Activated T-helper 2 cell treated with anti-CD3 and anti-CD28 coated beads, Interferon-gamma antibody, Interleukin-2, Interleukin-4, amounts not matched to agents 10 μg/mL and 5 μg/mL and 100 μg/mL, durations not matched to agents 14 hours and 24 hours and 36 hours (primary cell): ENCODE measurements around the gene KIAA0753. TPM values are rescaled to one million over a fixed set of nuclear protein-coding genes. Genes with fewer than 3 reads are reported as not detected.
"Not testable (repeated sequence)": the region's sequence is repeated elsewhere in the genome, so short reads cannot be mapped to it uniquely, and the experiment has no call there.

Source experiments
- DNase-seq: peaks from one replicate; pipeline ENCODE4 v3.0.0; 2021; ENCODE audit warnings: low spot score
- H3K27ac Mint-ChIP-seq: one replicate; pipeline ENCODE4 v1.8.0; 2021; ENCODE audit warnings: mixed read lengths
- H3K27me3 Mint-ChIP-seq: one replicate; pipeline ENCODE4 v1.8.0; 2021; ENCODE audit warnings: low read depth, mixed read lengths
- H3K36me3 Mint-ChIP-seq: one replicate; pipeline ENCODE4 v1.8.0; 2021; ENCODE audit warnings: low read depth, mixed read lengths
- H3K4me1 Mint-ChIP-seq: one replicate; pipeline ENCODE4 v1.8.0; 2021; ENCODE audit warnings: low read depth, mixed read lengths
- H3K4me3 Mint-ChIP-seq: one replicate; pipeline ENCODE4 v1.8.0; 2021; ENCODE audit warnings: low read depth, mild to moderate bottlenecking, moderate library complexity, mixed read lengths
- H3K9me3 Mint-ChIP-seq: one replicate; pipeline ENCODE4 v1.8.0; 2021; ENCODE audit warnings: mixed read lengths
- intact Hi-C: fragments of 100-400 bp; cut with micrococcal nuclease; formaldehyde crosslinking; loops from one replicate; pipeline ENCODE4 v1.15.1; 2023
- total RNA-seq: library from RNA; stranded (reverse); gene quantifications from 2 replicates; pipeline ENCODE4 v1.2.3, GENCODE V29; 2022

The KIAA0753 gene
- total RNA-seq, 1 donor from 2014 or later, result 24.7 TPM

- peaks cover 49% of the 10 kb centered on the region for H3K36me3 Mint-ChIP-seq
- intact Hi-C loops, result no loop called here
- no peak overlapping the region for H3K4me3 Mint-ChIP-seq
- no peak for DNase-seq
- H3K27me3 Mint-ChIP-seq, result no peaks in the 10 kb centered on the region
- H3K9me3 Mint-ChIP-seq, result no peaks in the 10 kb centered on the region
- H3K4me1 Mint-ChIP-seq, result peaks cover under 1% of the 10 kb centered on the region
- H3K27ac Mint-ChIP-seq, result no peak overlapping the region
Measured at GRCh38 chr17:6597727-6598126, 42.8 kb downstream of the KIAA0753 start.

- intact Hi-C loops, result no loop called here
- H3K4me3 Mint-ChIP-seq, result no peak overlapping the region
- no peak for DNase-seq
- H3K27ac Mint-ChIP-seq, result no peak overlapping the region
- H3K27me3 Mint-ChIP-seq, result no peaks in the 10 kb centered on the region
- H3K4me1 Mint-ChIP-seq, result peaks cover under 1% of the 10 kb centered on the region
- H3K9me3 Mint-ChIP-seq, result no peaks in the 10 kb centered on the region
- peaks cover 51% of the 10 kb centered on the region for H3K36me3 Mint-ChIP-seq
Measured at GRCh38 chr17:6596941-6597340, 43.6 kb downstream of the KIAA0753 start.

GRCh38 chr17:6596511-6596910 lies 44.0 kb downstream of the KIAA0753 start:
- peaks cover 2% of the 10 kb centered on the region for H3K4me1 Mint-ChIP-seq
- H3K27me3 Mint-ChIP-seq, result no peaks in the 10 kb centered on the region
- H3K4me3 Mint-ChIP-seq, result no peak overlapping the region
- peaks cover 52% of the 10 kb centered on the region for H3K36me3 Mint-ChIP-seq
- no peaks in the 10 kb centered on the region for H3K9me3 Mint-ChIP-seq
- no peak for DNase-seq
- intact Hi-C loops, result no loop called here
- no peak overlapping the region for H3K27ac Mint-ChIP-seq

- no peak for DNase-seq
- intact Hi-C loops, result no loop called here
- Mint-ChIP-seq H3K27me3 (no peaks in the 10 kb centered on the region), H3K4me3 (no peak overlapping the region), H3K27ac (no peak overlapping the region), H3K9me3 (no peaks in the 10 kb centered on the region), H3K4me1 (peaks cover 2% of the 10 kb centered on the region), H3K36me3 (peaks cover 52% of the 10 kb centered on the region)
Measured at GRCh38 chr17:6596081-6596480, 44.4 kb downstream of the KIAA0753 start.

- H3K9me3 Mint-ChIP-seq, H3K27ac Mint-ChIP-seq, H3K27me3 Mint-ChIP-seq, H3K4me3 Mint-ChIP-seq, H3K4me1 Mint-ChIP-seq, DNase-seq, intact Hi-C loops: not testable (repeated sequence)
- H3K36me3 Mint-ChIP-seq, result peaks cover 56% of the 10 kb centered on the region
Measured at GRCh38 chr17:6593371-6593770, 47.1 kb downstream of the KIAA0753 start.

- Mint-ChIP-seq H3K36me3 (peaks cover 64% of the 10 kb centered on the region), H3K27me3 (no peaks in the 10 kb centered on the region), H3K4me3 (no peak overlapping the region), H3K4me1 (peaks cover 2% of the 10 kb centered on the region), H3K9me3 (no peaks in the 10 kb centered on the region), H3K27ac (no peak overlapping the region)
- DNase-seq, result no peak
- intact Hi-C loops, result no loop called here
Measured at GRCh38 chr17:6592173-6592572, 48.3 kb downstream of the KIAA0753 start.

GRCh38 chr17:6591599-6592158 lies 48.8 kb downstream of the KIAA0753 start:
- H3K4me1 Mint-ChIP-seq, result peaks cover 2% of the 10 kb centered on the region
- peaks cover 64% of the 10 kb centered on the region for H3K36me3 Mint-ChIP-seq
- no peak overlapping the region for H3K4me3 Mint-ChIP-seq
- no peaks in the 10 kb centered on the region for H3K27me3 Mint-ChIP-seq
- DNase-seq, result no peak
- intact Hi-C loops, result no loop called here
- no peaks in the 10 kb centered on the region for H3K9me3 Mint-ChIP-seq
- H3K27ac Mint-ChIP-seq, result no peak overlapping the region

- Mint-ChIP-seq H3K9me3 (peaks cover 11% of the 10 kb centered on the region), H3K4me1 (peaks cover 2% of the 10 kb centered on the region), H3K27me3 (no peaks in the 10 kb centered on the region), H3K27ac (no peak overlapping the region), H3K4me3 (no peak overlapping the region), H3K36me3 (peaks cover 73% of the 10 kb centered on the region)
- DNase-seq, result no peak
- intact Hi-C loops, result no loop called here
Measured at GRCh38 chr17:6589266-6589946, 51.1 kb downstream of the KIAA0753 start.

GRCh38 chr17:6588165-6588564 lies 52.3 kb downstream of the KIAA0753 start:
- intact Hi-C loops, result no loop called here
- Mint-ChIP-seq H3K36me3 (peaks cover 77% of the 10 kb centered on the region), H3K4me1 (peaks cover 2% of the 10 kb centered on the region), H3K9me3 (peaks cover 11% of the 10 kb centered on the region), H3K27ac (no peak overlapping the region), H3K4me3 (no peak overlapping the region), H3K27me3 (no peaks in the 10 kb centered on the region)
- DNase-seq, result no peak

- H3K9me3 Mint-ChIP-seq, result peaks cover 11% of the 10 kb centered on the region
- no peaks in the 10 kb centered on the region for H3K27me3 Mint-ChIP-seq
- intact Hi-C loops, result no loop called here
- no peak overlapping the region for H3K4me3 Mint-ChIP-seq
- DNase-seq, result no peak
- peaks cover 2% of the 10 kb centered on the region for H3K4me1 Mint-ChIP-seq
- peaks cover 77% of the 10 kb centered on the region for H3K36me3 Mint-ChIP-seq
- no peak overlapping the region for H3K27ac Mint-ChIP-seq
Measured at GRCh38 chr17:6587310-6587709, 53.2 kb downstream of the KIAA0753 start.

GRCh38 chr17:6583411-6583810 lies 57.1 kb downstream of the KIAA0753 start:
- Mint-ChIP-seq H3K4me3 (no peak overlapping the region), H3K9me3 (peaks cover 11% of the 10 kb centered on the region), H3K4me1 (no peaks in the 10 kb centered on the region), H3K36me3 (peaks cover 54% of the 10 kb centered on the region), H3K27me3 (no peaks in the 10 kb centered on the region), H3K27ac (no peak overlapping the region)
- intact Hi-C loops, result no loop called here
- DNase-seq, result no peak

- H3K36me3 Mint-ChIP-seq, result peaks cover 40% of the 10 kb centered on the region
- H3K4me1 Mint-ChIP-seq, result peaks cover 10% of the 10 kb centered on the region
- H3K9me3 Mint-ChIP-seq, result peaks cover 6% of the 10 kb centered on the region
- intact Hi-C loops, result no loop called here
- DNase-seq, result no peak
- H3K27ac Mint-ChIP-seq, result no peak overlapping the region
- no peaks in the 10 kb centered on the region for H3K27me3 Mint-ChIP-seq
- no peak overlapping the region for H3K4me3 Mint-ChIP-seq
Measured at GRCh38 chr17:6580625-6581024, 59.9 kb downstream of the KIAA0753 start.

- no peak for DNase-seq
- H3K4me1 Mint-ChIP-seq, result peaks cover 20% of the 10 kb centered on the region
- intact Hi-C loops, result loop anchor here (5.0 kb wide), 2 partner anchors 64 to 84 kb away; partner anchors contain the start of genes KIAA0753 and TXNDC17
- no peak overlapping the region for H3K27ac Mint-ChIP-seq
- no peaks in the 10 kb centered on the region for H3K27me3 Mint-ChIP-seq
- no peaks in the 10 kb centered on the region for H3K9me3 Mint-ChIP-seq
- no peak overlapping the region for H3K4me3 Mint-ChIP-seq
- H3K36me3 Mint-ChIP-seq, result peaks cover 24% of the 10 kb centered on the region
Measured at GRCh38 chr17:6578491-6578890, 62.0 kb downstream of the KIAA0753 start.
